ENCODE results near the gene PCDHGA8. TPM values are rescaled to one million over a fixed set of nuclear protein-coding genes. Genes with fewer than 3 reads are reported as not detected.
"Not testable (repeated sequence)": the region's sequence is repeated elsewhere in the genome, so short reads cannot be mapped to it uniquely, and the experiment has no call there.

Gene PCDHGA8
- total and polyA plus RNA-seq, 2 of the 13 experiments (the other 11 are each of a cell fraction or from before 2014, with no cell fraction given): 0.05 to 0.29 TPM

DNA sequence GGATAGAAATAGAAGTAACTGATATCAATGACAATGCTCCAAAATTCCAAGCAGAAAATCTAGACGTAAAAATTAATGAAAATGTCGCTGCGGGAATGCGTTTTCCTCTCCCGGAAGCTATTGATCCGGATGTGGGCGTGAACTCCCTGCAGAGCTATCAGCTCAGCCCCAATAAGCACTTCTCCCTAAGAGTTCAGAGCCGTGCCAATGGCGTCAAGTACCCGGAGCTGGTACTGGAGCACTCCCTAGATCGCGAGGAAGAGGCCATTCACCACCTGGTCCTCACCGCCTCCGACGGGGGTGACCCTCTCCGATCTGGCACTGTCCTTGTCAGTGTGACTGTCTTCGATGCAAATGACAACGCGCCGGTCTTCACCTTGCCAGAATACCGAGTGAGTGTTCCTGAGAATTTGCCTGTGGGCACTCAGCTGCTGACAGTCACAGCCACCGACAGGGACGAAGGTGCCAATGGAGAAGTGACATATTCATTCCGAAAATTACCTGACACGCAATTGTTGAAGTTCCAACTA is 21.2 kb downstream of the PCDHGA8 start (continued):
- TF ChIP-seq, protein P1, sequence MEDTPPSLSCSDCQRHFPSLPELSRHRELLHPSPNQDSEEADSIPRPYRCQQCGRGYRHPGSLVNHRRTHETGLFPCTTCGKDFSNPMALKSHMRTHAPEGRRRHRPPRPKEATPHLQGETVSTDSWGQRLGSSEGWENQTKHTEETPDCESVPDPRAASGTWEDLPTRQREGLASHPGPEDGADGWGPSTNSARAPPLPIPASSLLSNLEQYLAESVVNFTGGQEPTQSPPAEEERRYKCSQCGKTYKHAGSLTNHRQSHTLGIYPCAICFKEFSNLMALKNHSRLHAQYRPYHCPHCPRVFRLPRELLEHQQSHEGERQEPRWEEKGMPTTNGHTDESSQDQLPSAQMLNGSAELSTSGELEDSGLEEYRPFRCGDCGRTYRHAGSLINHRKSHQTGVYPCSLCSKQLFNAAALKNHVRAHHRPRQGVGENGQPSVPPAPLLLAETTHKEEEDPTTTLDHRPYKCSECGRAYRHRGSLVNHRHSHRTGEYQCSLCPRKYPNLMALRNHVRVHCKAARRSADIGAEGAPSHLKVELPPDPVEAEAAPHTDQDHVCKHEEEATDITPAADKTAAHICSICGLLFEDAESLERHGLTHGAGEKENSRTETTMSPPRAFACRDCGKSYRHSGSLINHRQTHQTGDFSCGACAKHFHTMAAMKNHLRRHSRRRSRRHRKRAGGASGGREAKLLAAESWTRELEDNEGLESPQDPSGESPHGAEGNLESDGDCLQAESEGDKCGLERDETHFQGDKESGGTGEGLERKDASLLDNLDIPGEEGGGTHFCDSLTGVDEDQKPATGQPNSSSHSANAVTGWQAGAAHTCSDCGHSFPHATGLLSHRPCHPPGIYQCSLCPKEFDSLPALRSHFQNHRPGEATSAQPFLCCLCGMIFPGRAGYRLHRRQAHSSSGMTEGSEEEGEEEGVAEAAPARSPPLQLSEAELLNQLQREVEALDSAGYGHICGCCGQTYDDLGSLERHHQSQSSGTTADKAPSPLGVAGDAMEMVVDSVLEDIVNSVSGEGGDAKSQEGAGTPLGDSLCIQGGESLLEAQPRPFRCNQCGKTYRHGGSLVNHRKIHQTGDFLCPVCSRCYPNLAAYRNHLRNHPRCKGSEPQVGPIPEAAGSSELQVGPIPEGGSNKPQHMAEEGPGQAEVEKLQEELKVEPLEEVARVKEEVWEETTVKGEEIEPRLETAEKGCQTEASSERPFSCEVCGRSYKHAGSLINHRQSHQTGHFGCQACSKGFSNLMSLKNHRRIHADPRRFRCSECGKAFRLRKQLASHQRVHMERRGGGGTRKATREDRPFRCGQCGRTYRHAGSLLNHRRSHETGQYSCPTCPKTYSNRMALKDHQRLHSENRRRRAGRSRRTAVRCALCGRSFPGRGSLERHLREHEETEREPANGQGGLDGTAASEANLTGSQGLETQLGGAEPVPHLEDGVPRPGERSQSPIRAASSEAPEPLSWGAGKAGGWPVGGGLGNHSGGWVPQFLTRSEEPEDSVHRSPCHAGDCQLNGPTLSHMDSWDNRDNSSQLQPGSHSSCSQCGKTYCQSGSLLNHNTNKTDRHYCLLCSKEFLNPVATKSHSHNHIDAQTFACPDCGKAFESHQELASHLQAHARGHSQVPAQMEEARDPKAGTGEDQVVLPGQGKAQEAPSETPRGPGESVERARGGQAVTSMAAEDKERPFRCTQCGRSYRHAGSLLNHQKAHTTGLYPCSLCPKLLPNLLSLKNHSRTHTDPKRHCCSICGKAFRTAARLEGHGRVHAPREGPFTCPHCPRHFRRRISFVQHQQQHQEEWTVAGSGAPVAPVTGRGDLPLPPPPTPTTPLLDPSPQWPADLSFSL (CRISPR knock-in tag; IDR thresholded peaks at IDR 0.05): no peak
- no peak for TF ChIP-seq ISX (CRISPR knock-in tag; conservative IDR thresholded peaks at IDR 0.05)
- TF ChIP-seq, protein P2, sequence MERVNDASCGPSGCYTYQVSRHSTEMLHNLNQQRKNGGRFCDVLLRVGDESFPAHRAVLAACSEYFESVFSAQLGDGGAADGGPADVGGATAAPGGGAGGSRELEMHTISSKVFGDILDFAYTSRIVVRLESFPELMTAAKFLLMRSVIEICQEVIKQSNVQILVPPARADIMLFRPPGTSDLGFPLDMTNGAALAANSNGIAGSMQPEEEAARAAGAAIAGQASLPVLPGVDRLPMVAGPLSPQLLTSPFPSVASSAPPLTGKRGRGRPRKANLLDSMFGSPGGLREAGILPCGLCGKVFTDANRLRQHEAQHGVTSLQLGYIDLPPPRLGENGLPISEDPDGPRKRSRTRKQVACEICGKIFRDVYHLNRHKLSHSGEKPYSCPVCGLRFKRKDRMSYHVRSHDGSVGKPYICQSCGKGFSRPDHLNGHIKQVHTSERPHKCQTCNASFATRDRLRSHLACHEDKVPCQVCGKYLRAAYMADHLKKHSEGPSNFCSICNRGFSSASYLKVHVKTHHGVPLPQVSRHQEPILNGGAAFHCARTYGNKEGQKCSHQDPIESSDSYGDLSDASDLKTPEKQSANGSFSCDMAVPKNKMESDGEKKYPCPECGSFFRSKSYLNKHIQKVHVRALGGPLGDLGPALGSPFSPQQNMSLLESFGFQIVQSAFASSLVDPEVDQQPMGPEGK (CRISPR knock-in tag; IDR thresholded peaks at IDR 0.05): no peak
- TF ChIP-seq ZNF121 (CRISPR knock-in tag; IDR thresholded peaks at IDR 0.05): no peak
- TF ChIP-seq, protein P3, sequence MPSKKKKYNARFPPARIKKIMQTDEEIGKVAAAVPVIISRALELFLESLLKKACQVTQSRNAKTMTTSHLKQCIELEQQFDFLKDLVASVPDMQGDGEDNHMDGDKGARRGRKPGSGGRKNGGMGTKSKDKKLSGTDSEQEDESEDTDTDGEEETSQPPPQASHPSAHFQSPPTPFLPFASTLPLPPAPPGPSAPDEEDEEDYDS (CRISPR knock-in tag; IDR thresholded peaks at IDR 0.05): no peak

DNA sequence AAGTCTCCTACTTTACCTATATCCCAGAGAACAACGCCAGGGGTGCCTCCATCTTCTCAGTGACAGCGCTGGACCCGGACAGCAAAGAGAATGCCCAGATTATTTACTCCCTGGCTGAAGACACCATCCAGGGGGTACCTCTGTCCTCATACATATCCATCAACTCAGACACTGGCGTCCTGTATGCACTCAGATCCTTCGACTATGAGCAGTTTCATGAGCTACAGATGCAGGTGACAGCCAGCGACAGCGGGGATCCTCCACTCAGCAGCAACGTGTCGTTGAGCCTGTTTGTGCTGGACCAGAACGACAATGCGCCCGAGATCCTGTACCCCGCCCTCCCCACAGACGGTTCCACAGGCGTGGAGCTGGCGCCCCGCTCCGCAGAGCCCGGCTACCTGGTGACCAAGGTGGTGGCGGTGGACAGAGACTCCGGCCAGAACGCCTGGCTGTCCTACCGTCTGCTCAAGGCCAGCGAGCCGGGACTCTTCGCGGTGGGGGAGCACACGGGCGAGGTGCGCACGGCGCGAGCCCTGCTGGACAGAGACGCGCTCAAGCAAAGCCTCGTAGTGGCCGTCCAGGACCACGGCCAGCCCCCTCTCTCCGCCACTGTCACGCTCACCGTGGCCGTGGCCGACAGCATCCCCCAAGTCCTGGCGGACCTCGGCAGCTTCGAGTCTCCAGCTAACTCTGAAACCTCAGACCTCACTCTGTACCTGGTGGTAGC is 22.3 kb downstream of the PCDHGA8 start:
- H3K4me3 ChIP-seq (replicated peaks in 1 of 3; ENCODE audit: insufficient read depth in 1 of 3, low read depth in 2 of 3, low read length in 3 of 3); DNase-seq (ENCODE audit: low spot score); H3K79me2 ChIP-seq (ENCODE audit: insufficient read depth, low read length); H3K27ac ChIP-seq (ENCODE audit: extremely low read length, insufficient read depth, low read length); H4K20me1 ChIP-seq (ENCODE audit: insufficient read depth, low read length); H3K4me2 ChIP-seq (ENCODE audit: low read depth, low read length); H2AFZ ChIP-seq (ENCODE audit: low read length); FAIRE-seq; H3K27me3 ChIP-seq (ENCODE audit: control insufficient read depth in 1 of 2, insufficient read depth in 2 of 2, low read length in 2 of 2); intact Hi-C loops (cut with micrococcal nuclease; ENCODE audit: unreplicated experiment); ATAC-seq; POLR2A ChIA-PET; CTCF ChIA-PET (ENCODE audit: low intra/inter-chr PET ratio, low total read pairs); H3K36me3 ChIP-seq (replicated peaks in 1 of 2; ENCODE audit: control insufficient read depth in 1 of 2, insufficient read depth in 2 of 2, low read length in 2 of 2); H3K9ac ChIP-seq (ENCODE audit: insufficient read depth, low read depth, low read length); H3K4me1 ChIP-seq (ENCODE audit: insufficient read depth, low read length); BruUV-seq (replicated peaks): not testable (repeated sequence)
- in situ Hi-C loops (cut with HindIII; ENCODE audit: extremely low pct_ligation_motif_present, low pct_unique_long_range_greater_than_20kb): loop anchor here (5.0 kb wide), 2 partner anchors 108 to 148 kb away; no protein-coding TSS in a partner anchor
- WGBS (ENCODE audit: low lambda C conversion rate): 80% methylated on average over 20 of the region's 46 CpGs
- H3K9me3 ChIP-seq (ENCODE audit: low read length): peaks cover 14% of the 10 kb centered on the region; the same call in 1 of the 2 replicates

DNA sequence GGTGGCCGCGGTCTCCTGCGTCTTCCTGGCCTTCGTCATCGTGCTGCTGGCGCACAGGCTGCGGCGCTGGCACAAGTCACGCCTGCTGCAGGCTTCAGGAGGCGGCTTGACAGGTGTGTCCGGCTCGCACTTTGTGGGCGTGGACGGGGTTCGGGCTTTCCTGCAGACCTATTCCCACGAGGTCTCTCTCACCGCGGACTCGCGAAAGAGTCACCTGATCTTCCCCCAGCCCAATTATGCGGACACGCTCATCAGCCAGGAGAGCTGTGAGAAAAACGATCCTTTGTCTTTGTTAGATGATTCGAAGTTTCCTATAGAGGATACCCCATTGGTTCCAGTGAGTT is 22.8 kb downstream of the PCDHGA8 start:
- H4K20me1 ChIP-seq (ENCODE audit: insufficient read depth, low read length); H3K79me2 ChIP-seq (ENCODE audit: insufficient read depth, low read length); BruUV-seq (replicated peaks); ATAC-seq; CTCF ChIA-PET (ENCODE audit: low intra/inter-chr PET ratio, low total read pairs); H3K4me2 ChIP-seq (ENCODE audit: low read depth, low read length); DNase-seq (ENCODE audit: low spot score); H3K27ac ChIP-seq (ENCODE audit: extremely low read length, insufficient read depth, low read length); intact Hi-C loops (cut with micrococcal nuclease; ENCODE audit: unreplicated experiment); H3K9ac ChIP-seq (ENCODE audit: insufficient read depth, low read depth, low read length); H2AFZ ChIP-seq (ENCODE audit: low read length); H3K4me3 ChIP-seq (replicated peaks in 1 of 3; ENCODE audit: insufficient read depth in 1 of 3, low read depth in 2 of 3, low read length in 3 of 3); H3K4me1 ChIP-seq (ENCODE audit: insufficient read depth, low read length); POLR2A ChIA-PET; H3K27me3 ChIP-seq (ENCODE audit: control insufficient read depth in 1 of 2, insufficient read depth in 2 of 2, low read length in 2 of 2); H3K36me3 ChIP-seq (replicated peaks in 1 of 2; ENCODE audit: control insufficient read depth in 1 of 2, insufficient read depth in 2 of 2, low read length in 2 of 2); FAIRE-seq: not testable (repeated sequence)
- peaks cover 17% of the 10 kb centered on the region; the same call in 1 of the 2 replicates for H3K9me3 ChIP-seq (ENCODE audit: low read length)
- in situ Hi-C loops (cut with HindIII; ENCODE audit: extremely low pct_ligation_motif_present, low pct_unique_long_range_greater_than_20kb): loop anchor here (5.0 kb wide), 2 partner anchors 107 to 147 kb away; no protein-coding TSS in a partner anchor
- WGBS (ENCODE audit: low lambda C conversion rate): 55% methylated on average over 15 of the region's 24 CpGs

Data from HepG2 (cell line).